ENCODE results near the gene RPP25L. TPM values are rescaled to one million over a fixed set of nuclear protein-coding genes. Genes with fewer than 3 reads are reported as not detected.

Gene RPP25L
- total RNA-seq, 1 experiment from 2014 or later = 30.3 TPM

- no peak for DNase-seq (ENCODE audit: low read depth)
These were observed 22.9 kb downstream of the RPP25L start for GRCh38 chr9:34588671-34589635.

- DNase-seq (ENCODE audit: low read depth) = no peak
These were observed 24.6 kb downstream of the RPP25L start for GRCh38 chr9:34587271-34587670.

GRCh38 chr9:34585946-34586669 is 25.8 kb downstream of the RPP25L start:
- no peak for DNase-seq (ENCODE audit: low read depth)

GRCh38 chr9:34584970-34585369 is 26.9 kb downstream of the RPP25L start:
- DNase-seq (ENCODE audit: low read depth) = no peak

GRCh38 chr9:34582787-34583186 is 29.1 kb downstream of the RPP25L start:
- no peak for DNase-seq (ENCODE audit: low read depth)

GRCh38 chr9:34581318-34581717 is 30.6 kb downstream of the RPP25L start:
- DNase-seq (ENCODE audit: low read depth) = no peak

GRCh38 chr9:34580358-34580757 is 31.5 kb downstream of the RPP25L start:
- DNase-seq (ENCODE audit: low read depth) = no peak

- no peak for DNase-seq (ENCODE audit: low read depth)
These were observed 32.1 kb downstream of the RPP25L start for GRCh38 chr9:34579808-34580163.

- no peak for DNase-seq (ENCODE audit: low read depth)
These were observed 32.6 kb downstream of the RPP25L start for GRCh38 chr9:34579104-34579807.

GRCh38 chr9:34578241-34579103 is 33.4 kb downstream of the RPP25L start:
- no peak for DNase-seq (ENCODE audit: low read depth)

- no peak for DNase-seq (ENCODE audit: low read depth)
These were observed 34.3 kb downstream of the RPP25L start for GRCh38 chr9:34577400-34578240.

- DNase-seq (ENCODE audit: low read depth) = no peak
These were observed 35.1 kb downstream of the RPP25L start for GRCh38 chr9:34576597-34577399.

GRCh38 chr9:34575862-34576596 is 35.9 kb downstream of the RPP25L start:
- no peak for DNase-seq (ENCODE audit: low read depth)

- no peak for DNase-seq (ENCODE audit: low read depth)
These were observed 36.7 kb downstream of the RPP25L start for GRCh38 chr9:34575241-34575640.

- no peak for DNase-seq (ENCODE audit: low read depth)
These were observed 37.3 kb downstream of the RPP25L start for GRCh38 chr9:34574571-34574970.

- no peak for DNase-seq (ENCODE audit: low read depth)
These were observed 38.1 kb downstream of the RPP25L start for GRCh38 chr9:34573599-34574325.

GRCh38 chr9:34572628-34573027 is 39.3 kb downstream of the RPP25L start:
- no peak for DNase-seq (ENCODE audit: low read depth)

- DNase-seq (ENCODE audit: low read depth) = no peak
These were observed 39.8 kb downstream of the RPP25L start for GRCh38 chr9:34572092-34572491.
